Neuronal stem cell (in vitro differentiated cells): ENCODE measurements around the gene C10orf105.

Experiments used
- DNase-seq: peaks from one replicate; pipeline ENCODE4 v3.0.0-alpha.2; 2013; ENCODE audit warnings: low spot score
- H2AFZ ChIP-seq: one replicate; pipeline ENCODE4 v1.6.1; 2013; ENCODE audit warnings: mild to moderate bottlenecking, low read length, inconsistent platforms
- H2AK5ac ChIP-seq: 2 replicates; pipeline ENCODE4 v1.6.1; 2013; ENCODE audit warnings: low read depth, mild to moderate bottlenecking, inconsistent platforms, low read length, moderate library complexity, mixed read lengths
- H2BK120ac ChIP-seq: 2 replicates; pipeline ENCODE4 v1.6.1; 2013; ENCODE audit warnings: low read depth, mild to moderate bottlenecking, inconsistent platforms, low read length, moderate library complexity, mixed read lengths
- H2BK12ac ChIP-seq: one replicate; pipeline ENCODE4 v1.6.1; 2013; ENCODE audit warnings: low read length, inconsistent platforms
- H2BK15ac ChIP-seq: 2 replicates; pipeline ENCODE4 v1.6.1; 2013; ENCODE audit warnings: mild to moderate bottlenecking, low read length, inconsistent platforms, mixed read lengths
- H2BK5ac ChIP-seq: one replicate; pipeline ENCODE4 v1.6.1; 2013; ENCODE audit warnings: inconsistent platforms, mild to moderate bottlenecking, low read length, moderate library complexity
- H3K14ac ChIP-seq: one replicate; pipeline ENCODE4 v1.6.1; 2013; ENCODE audit warnings: low read length, inconsistent platforms
- H3K18ac ChIP-seq: 2 replicates; pipeline ENCODE4 v1.6.1; 2013; ENCODE audit warnings: low read length, inconsistent platforms
- H3K23ac ChIP-seq: 2 replicates; pipeline ENCODE4 v1.6.1; 2013; ENCODE audit warnings: low read depth, mild to moderate bottlenecking, mixed read lengths, low read length, inconsistent platforms; ENCODE audit not compliant: poor library complexity
- H3K27ac ChIP-seq: replicated peaks from 3 replicates; pipeline ENCODE4 v1.5.1; 2013; ENCODE audit warnings: low read length, inconsistent platforms
- H3K27me3 ChIP-seq, 3 experiments: 2 replicates each; pipeline ENCODE4 v1.6.1; 2013; ENCODE audit warnings: low read length in 3 of 3, mild to moderate bottlenecking in 2 of 3, inconsistent platforms in 1 of 3, low read depth in 1 of 3, mixed read lengths in 1 of 3, moderate library complexity in 1 of 3; ENCODE audit not compliant: control insufficient read depth in 3 of 3, insufficient read depth in 3 of 3
- H3K36me3 ChIP-seq, 2 donors: replicated peaks in 1 of 2; 2 replicates each; pipeline ENCODE4 v1.6.1; 2013; ENCODE audit warnings: low read length in 2 of 2; ENCODE audit not compliant: control insufficient read depth in 2 of 2, insufficient read depth in 2 of 2
- H3K4ac ChIP-seq: 2 replicates; pipeline ENCODE4 v1.6.1; 2013; ENCODE audit warnings: inconsistent platforms, mild to moderate bottlenecking, low read length, moderate library complexity
- H3K4me1 ChIP-seq, 2 donors: 1 replicate in 1 of 2; 2 replicates in 1 of 2; pipeline ENCODE4 v1.6.1; 2013; ENCODE audit warnings: low read length in 2 of 2, low read depth in 1 of 2; ENCODE audit not compliant: control insufficient read depth in 2 of 2, insufficient read depth in 1 of 2
- H3K4me2 ChIP-seq: one replicate; pipeline ENCODE4 v1.6.1; 2013; ENCODE audit warnings: mild to moderate bottlenecking, low read length, inconsistent platforms; ENCODE audit not compliant: insufficient read depth, poor library complexity, severe bottlenecking
- H3K4me3 ChIP-seq, 2 donors: 2 replicates each; pipeline ENCODE4 v1.5.1; 2013; ENCODE audit warnings: low read length in 2 of 2, mild to moderate bottlenecking in 2 of 2, inconsistent platforms in 1 of 2, moderate library complexity in 1 of 2
- H3K79me1 ChIP-seq: one replicate; pipeline ENCODE4 v1.6.1; 2013; ENCODE audit warnings: low read depth, mild to moderate bottlenecking, inconsistent platforms, low read length, moderate library complexity
- H3K9ac ChIP-seq: one replicate; pipeline ENCODE4 v1.6.1; 2013; ENCODE audit warnings: mild to moderate bottlenecking, low read depth, low read length, inconsistent platforms; ENCODE audit not compliant: poor library complexity
- H3K9me3 ChIP-seq, 2 donors: replicated peaks in 1 of 2; 2 replicates each; pipeline versions ENCODE3 to v1.6.1; 2013; ENCODE audit warnings: low read length in 2 of 2, mild to moderate bottlenecking in 2 of 2, inconsistent platforms in 1 of 2, low read depth in 1 of 2, mixed read lengths in 1 of 2, moderate library complexity in 1 of 2; ENCODE audit not compliant: control insufficient read depth in 2 of 2, insufficient read depth in 1 of 2
- H4K8ac ChIP-seq: one replicate; pipeline ENCODE4 v1.6.1; 2013; ENCODE audit warnings: low read depth, mild to moderate bottlenecking, inconsistent platforms, low read length, moderate library complexity
- H4K91ac ChIP-seq: one replicate; pipeline ENCODE4 v1.6.1; 2013; ENCODE audit warnings: low read length, low read depth, mild to moderate bottlenecking, inconsistent platforms; ENCODE audit not compliant: poor library complexity
- WGBS, 2 donors: extraction: QIAGEN DNeasy Blood & Tissue Kit; methylation state at CpG; one replicate each; pipeline ENCODE4 v1.1.7; 2013; ENCODE audit warnings: missing lambda C conversion rate in 2 of 2, mixed read lengths in 1 of 2; ENCODE audit not compliant: insufficient read length in 2 of 2, insufficient replicate concordance in 1 of 2; ENCODE audit errors: extremely low coverage in 2 of 2; 5-methylcytosine and 5-hydroxymethylcytosine counted together

Gene C10orf105

GRCh38 chr10:71739358-71739900 is 19.9 kb upstream of the C10orf105 start:
- no peaks in the 10 kb centered on the region for H3K36me3 ChIP-seq
- H3K9me3 ChIP-seq = no peaks in the 10 kb centered on the region
- H2BK5ac ChIP-seq = no peak overlapping the region
- no peak overlapping the region for H3K4me3 ChIP-seq
- H3K4me1 ChIP-seq = peaks cover 0 to 5% of the 10 kb centered on the region in 2 donors
- peak overlapping the region; percentile 1 for H2BK15ac ChIP-seq
- no peak overlapping the region for H2BK120ac ChIP-seq
- H4K8ac ChIP-seq = no peak overlapping the region
- DNase-seq = no peak
- no peak overlapping the region for H3K27ac ChIP-seq
- H2AFZ ChIP-seq = no peak overlapping the region
- no peak overlapping the region for H4K91ac ChIP-seq
- H3K14ac ChIP-seq = peak overlapping the region; percentile 17
- no peak overlapping the region for H3K9ac ChIP-seq
- no CpG with 5 or more reads among the region's 8 CpGs for WGBS, 2 donors
- no peaks in the 10 kb centered on the region for H3K79me1 ChIP-seq
- H3K4ac ChIP-seq = no peak overlapping the region
- H3K27me3 ChIP-seq = peaks cover 0 to 15% (median 0%) of the 10 kb centered on the region in 3 experiments
- H2BK12ac ChIP-seq = no peak overlapping the region
- H3K23ac ChIP-seq = no peak overlapping the region
- no peak overlapping the region for H3K4me2 ChIP-seq
- no peak overlapping the region for H2AK5ac ChIP-seq
- no peak overlapping the region for H3K18ac ChIP-seq

- no peak overlapping the region for H2BK12ac ChIP-seq
- H4K91ac ChIP-seq = no peak overlapping the region
- H3K9me3 ChIP-seq = no peaks in the 10 kb centered on the region
- no peak overlapping the region for H3K18ac ChIP-seq
- no peak overlapping the region for H3K14ac ChIP-seq
- no peak overlapping the region for H4K8ac ChIP-seq
- H2BK120ac ChIP-seq = no peak overlapping the region
- H3K4me2 ChIP-seq = no peak overlapping the region
- H3K36me3 ChIP-seq = no peaks in the 10 kb centered on the region
- H3K23ac ChIP-seq = no peak overlapping the region
- no CpG with 5 or more reads among the region's 3 CpGs for WGBS, 2 donors
- no peak overlapping the region for H2AFZ ChIP-seq
- no peak overlapping the region for H3K9ac ChIP-seq
- H3K4me1 ChIP-seq = peaks cover 0 to 5% of the 10 kb centered on the region in 2 donors
- no peaks in the 10 kb centered on the region for H3K79me1 ChIP-seq
- no peak overlapping the region for H3K4me3 ChIP-seq
- H3K27ac ChIP-seq = no peak overlapping the region
- no peak overlapping the region for H2BK15ac ChIP-seq
- no peak overlapping the region for H3K4ac ChIP-seq
- H2BK5ac ChIP-seq = no peak overlapping the region
- DNase-seq = no peak
- H3K27me3 ChIP-seq = peaks cover 0 to 15% (median 0%) of the 10 kb centered on the region in 3 experiments
- H2AK5ac ChIP-seq = no peak overlapping the region
These were observed 18.2 kb upstream of the C10orf105 start for GRCh38 chr10:71737834-71738197.

- no peak overlapping the region for H3K4ac ChIP-seq
- no peak overlapping the region for H3K9ac ChIP-seq
- peaks cover 0 to 5% of the 10 kb centered on the region in 2 donors for H3K4me1 ChIP-seq
- H2BK5ac ChIP-seq = no peak overlapping the region
- H4K91ac ChIP-seq = no peak overlapping the region
- no peak overlapping the region for H2BK120ac ChIP-seq
- H3K27me3 ChIP-seq = peaks cover 0 to 15% (median 0%) of the 10 kb centered on the region in 3 experiments
- no peak overlapping the region for H3K18ac ChIP-seq
- WGBS, 2 donors = no CpG with 5 or more reads among the region's 12 CpGs
- H3K4me2 ChIP-seq = no peak overlapping the region
- no peak overlapping the region for H2BK15ac ChIP-seq
- no peak overlapping the region for H3K27ac ChIP-seq
- H3K79me1 ChIP-seq = no peaks in the 10 kb centered on the region
- no peak for DNase-seq
- H3K9me3 ChIP-seq = no peaks in the 10 kb centered on the region
- H3K36me3 ChIP-seq = no peaks in the 10 kb centered on the region
- H2AK5ac ChIP-seq = no peak overlapping the region
- H2BK12ac ChIP-seq = no peak overlapping the region
- H2AFZ ChIP-seq = no peak overlapping the region
- H3K14ac ChIP-seq = no peak overlapping the region
- H3K23ac ChIP-seq = no peak overlapping the region
- H4K8ac ChIP-seq = no peak overlapping the region
- H3K4me3 ChIP-seq = no peak overlapping the region
These were observed 17.6 kb upstream of the C10orf105 start for GRCh38 chr10:71737001-71737833.

- Histone ChIP-seq H3K27me3 (peaks cover 0 to 15% (median 0%) of the 10 kb centered on the region in 3 experiments), H3K27ac (no peak overlapping the region), H3K14ac (no peak overlapping the region), H3K23ac (no peak overlapping the region), H2AK5ac (no peak overlapping the region), H3K36me3 (no peaks in the 10 kb centered on the region), H3K4ac (no peak overlapping the region), H3K4me3 (no peak overlapping the region), H2BK12ac (no peak overlapping the region), H3K9ac (no peak overlapping the region), H4K8ac (no peak overlapping the region), H2BK5ac (no peak overlapping the region), H2BK120ac (no peak overlapping the region), H4K91ac (no peak overlapping the region), H2BK15ac (no peak overlapping the region), H3K9me3 (no peaks in the 10 kb centered on the region), H3K4me2 (no peak overlapping the region), H3K79me1 (no peaks in the 10 kb centered on the region), H2AFZ (no peak overlapping the region), H3K18ac (no peak overlapping the region), H3K4me1 (peaks cover 0 to 5% of the 10 kb centered on the region in 2 donors)
- DNase-seq = no peak
- no CpG with 5 or more reads among the region's 2 CpGs for WGBS, 2 donors
These were observed 17.0 kb upstream of the C10orf105 start for GRCh38 chr10:71736570-71736952.
